PC-3 (cell line): ENCODE results near the gene TIAM2.

Experiments
- EZH2phosphoT487 ChIP-seq: fragments of 300-600 bp; sonication (generic); IDR thresholded peaks from 2 replicates; pipeline ENCODE4 v1.6.1; 2018; ENCODE audit warnings: mild to moderate bottlenecking, antibody characterized with exemption, low read length, borderline replicate concordance
- TF ChIP-seq, protein P1 (sequence below): fragments of 300-600 bp; sonication (generic); conservative IDR thresholded peaks from 2 replicates; pipeline ENCODE4 v1.5.1; 2017; ENCODE audit warnings: antibody characterized with exemption, low read depth, mild to moderate bottlenecking, low read length

DNA sequence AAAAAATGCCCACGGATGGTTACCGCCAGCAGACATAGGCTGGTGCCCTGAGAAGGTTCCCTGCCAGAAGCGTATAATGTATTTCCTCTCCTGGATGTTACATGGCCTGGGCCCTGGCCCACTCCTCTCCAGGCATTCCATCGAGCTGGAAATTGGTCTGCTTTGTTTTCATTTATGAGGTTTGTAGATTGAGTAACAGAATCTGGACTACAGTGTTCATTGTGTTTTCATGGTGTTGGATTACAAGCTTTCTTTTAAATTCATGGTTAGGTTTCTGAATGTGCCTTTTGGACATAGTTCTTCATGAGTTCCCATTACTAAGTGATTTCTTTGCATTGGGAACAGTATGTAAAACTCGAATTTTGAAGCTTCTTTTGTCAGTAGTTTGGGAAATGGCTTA, 6.4 kb downstream of the TIAM2 start:
- TF ChIP-seq, protein P1, sequence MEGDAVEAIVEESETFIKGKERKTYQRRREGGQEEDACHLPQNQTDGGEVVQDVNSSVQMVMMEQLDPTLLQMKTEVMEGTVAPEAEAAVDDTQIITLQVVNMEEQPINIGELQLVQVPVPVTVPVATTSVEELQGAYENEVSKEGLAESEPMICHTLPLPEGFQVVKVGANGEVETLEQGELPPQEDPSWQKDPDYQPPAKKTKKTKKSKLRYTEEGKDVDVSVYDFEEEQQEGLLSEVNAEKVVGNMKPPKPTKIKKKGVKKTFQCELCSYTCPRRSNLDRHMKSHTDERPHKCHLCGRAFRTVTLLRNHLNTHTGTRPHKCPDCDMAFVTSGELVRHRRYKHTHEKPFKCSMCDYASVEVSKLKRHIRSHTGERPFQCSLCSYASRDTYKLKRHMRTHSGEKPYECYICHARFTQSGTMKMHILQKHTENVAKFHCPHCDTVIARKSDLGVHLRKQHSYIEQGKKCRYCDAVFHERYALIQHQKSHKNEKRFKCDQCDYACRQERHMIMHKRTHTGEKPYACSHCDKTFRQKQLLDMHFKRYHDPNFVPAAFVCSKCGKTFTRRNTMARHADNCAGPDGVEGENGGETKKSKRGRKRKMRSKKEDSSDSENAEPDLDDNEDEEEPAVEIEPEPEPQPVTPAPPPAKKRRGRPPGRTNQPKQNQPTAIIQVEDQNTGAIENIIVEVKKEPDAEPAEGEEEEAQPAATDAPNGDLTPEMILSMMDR = no peak
- no peak for TF ChIP-seq EZH2phosphoT487
